Keratinocyte (primary cell): ENCODE results near the gene RBM3.

ENCODE experiments used
- EZH2 ChIP-seq: IDR thresholded peaks from one replicate; pipeline ENCODE4 v1.6.1; 2012; ENCODE audit warnings: inconsistent platforms, mild to moderate bottlenecking, low read length, moderate library complexity
- TF ChIP-seq, protein P1 (sequence below), 3 experiments: IDR thresholded peaks in 1 of 3; conservative IDR thresholded peaks in 1 of 3; optimal IDR thresholded peaks in 1 of 3; 2 replicates in 2 of 3; 3 replicates in 1 of 3; pipeline versions ENCODE3 to v1.5.1; 2011; ENCODE audit warnings: low read length in 3 of 3, mild to moderate bottlenecking in 3 of 3, moderate library complexity in 2 of 3, control low read depth in 1 of 3, inconsistent platforms in 1 of 3; ENCODE audit not compliant: insufficient read depth in 2 of 3; ENCODE audit errors: extremely low read depth in 1 of 3

DNA sequence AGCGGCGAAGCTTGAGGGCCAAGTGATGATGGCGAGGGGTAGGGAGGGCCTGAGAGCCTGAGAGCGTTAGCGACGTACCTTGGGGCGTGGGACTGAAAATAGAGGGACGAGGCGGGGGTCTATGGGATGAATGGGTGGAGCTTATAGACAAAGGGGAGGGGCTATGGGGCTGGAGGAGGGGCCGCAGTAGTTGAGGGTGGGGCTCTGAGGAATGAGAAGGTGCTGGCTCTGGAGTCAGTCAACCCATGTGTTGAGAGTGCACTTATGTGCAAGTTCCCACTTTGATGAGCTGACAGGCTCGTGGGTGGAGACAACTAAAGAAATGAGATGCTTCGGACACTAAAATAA lies 34.3 kb upstream of the RBM3 start:
- TF ChIP-seq, protein P1, sequence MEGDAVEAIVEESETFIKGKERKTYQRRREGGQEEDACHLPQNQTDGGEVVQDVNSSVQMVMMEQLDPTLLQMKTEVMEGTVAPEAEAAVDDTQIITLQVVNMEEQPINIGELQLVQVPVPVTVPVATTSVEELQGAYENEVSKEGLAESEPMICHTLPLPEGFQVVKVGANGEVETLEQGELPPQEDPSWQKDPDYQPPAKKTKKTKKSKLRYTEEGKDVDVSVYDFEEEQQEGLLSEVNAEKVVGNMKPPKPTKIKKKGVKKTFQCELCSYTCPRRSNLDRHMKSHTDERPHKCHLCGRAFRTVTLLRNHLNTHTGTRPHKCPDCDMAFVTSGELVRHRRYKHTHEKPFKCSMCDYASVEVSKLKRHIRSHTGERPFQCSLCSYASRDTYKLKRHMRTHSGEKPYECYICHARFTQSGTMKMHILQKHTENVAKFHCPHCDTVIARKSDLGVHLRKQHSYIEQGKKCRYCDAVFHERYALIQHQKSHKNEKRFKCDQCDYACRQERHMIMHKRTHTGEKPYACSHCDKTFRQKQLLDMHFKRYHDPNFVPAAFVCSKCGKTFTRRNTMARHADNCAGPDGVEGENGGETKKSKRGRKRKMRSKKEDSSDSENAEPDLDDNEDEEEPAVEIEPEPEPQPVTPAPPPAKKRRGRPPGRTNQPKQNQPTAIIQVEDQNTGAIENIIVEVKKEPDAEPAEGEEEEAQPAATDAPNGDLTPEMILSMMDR (optimal IDR thresholded peaks at IDR 0.05 in 1 of 3, IDR thresholded peaks at IDR 0.05 in 1 of 3, conservative IDR thresholded peaks at IDR 0.05 in 1 of 3; ENCODE audit: extremely low read depth in 1 of 3, insufficient read depth in 2 of 3, low read length in 3 of 3), result no peak
- no peak for TF ChIP-seq EZH2
